OCI-LY3 (cell line): ENCODE results near the gene TOX3.

Source experiments
- H2AFZ ChIP-seq: fragments of 200-600, 300-600 bp; shearing (Covaris generic); 2 replicates; pipeline ENCODE4 v1.6.0; 2014; ENCODE audit warnings: antibody characterized with exemption, low read depth, low read length
- H3K27ac ChIP-seq: fragments of 200-600, 300-600 bp; sonication (generic); 2 replicates; pipeline ENCODE4 v1.5.1; 2014; ENCODE audit warnings: mild to moderate bottlenecking, low read length, moderate library complexity, mixed read lengths
- H3K27me3 ChIP-seq: fragments of 200-600, 300-600 bp; sonication (generic); 2 replicates; pipeline ENCODE4 v1.6.1; 2014; ENCODE audit warnings: low read depth, low read length, mixed read lengths
- H3K36me3 ChIP-seq: fragments of 200-600, 300-600 bp; sonication (generic); replicated peaks from 2 replicates; pipeline ENCODE3; 2014; ENCODE audit warnings: low read depth, low read length, mixed read lengths
- H3K4me1 ChIP-seq: fragments of 300-600, 200-600 bp; sonication (generic); 2 replicates; pipeline ENCODE4 v1.6.1; 2014; ENCODE audit warnings: low read length, mixed read lengths
- H3K4me2 ChIP-seq: fragments of 200-600, 300-600 bp; sonication (generic); 2 replicates; pipeline ENCODE4 v1.6.1; 2014; ENCODE audit warnings: low read length, mixed read lengths
- H3K4me3 ChIP-seq: fragments of 300-600, 200-600 bp; sonication (generic); 2 replicates; pipeline ENCODE4 v1.5.1; 2014; ENCODE audit warnings: antibody characterized with exemption, mild to moderate bottlenecking, low read length, moderate library complexity
- H3K79me2 ChIP-seq: fragments of 300-600, 200-600 bp; shearing (Covaris generic); 2 replicates; pipeline ENCODE4 v1.6.1; 2014; ENCODE audit warnings: mild to moderate bottlenecking, low read length, mixed read lengths
- H3K9ac ChIP-seq: fragments of 300-600, 200-600 bp; shearing (Covaris generic); 2 replicates; pipeline ENCODE4 v1.6.0; 2014; ENCODE audit warnings: mild to moderate bottlenecking, low read length, moderate library complexity
- H3K9me3 ChIP-seq: fragments of 200-600, 300-600 bp; shearing (Covaris generic); 2 replicates; pipeline ENCODE4 v1.6.1; 2014; ENCODE audit warnings: low read length, mixed read lengths; ENCODE audit not compliant: insufficient read depth
- H4K20me1 ChIP-seq: fragments of 200-600, 300-600 bp; sonication (generic); 2 replicates; pipeline ENCODE4 v1.6.1; 2016; ENCODE audit warnings: low read length, mixed read lengths; ENCODE audit not compliant: insufficient read depth
- EZH2phosphoT487 ChIP-seq: fragments of 200-600 bp; shearing (Covaris generic); IDR thresholded peaks from 2 replicates; pipeline ENCODE4 v1.6.1; 2018; ENCODE audit warnings: antibody characterized with exemption, mixed run types, low read depth
- TF ChIP-seq, protein P1 (sequence below): fragments of 200-600, 300-600 bp; sonication (generic); IDR thresholded peaks from 2 replicates; pipeline ENCODE4 v1.5.1; 2014; ENCODE audit warnings: antibody characterized with exemption, low read length, low read depth

Gene TOX3

DNA sequence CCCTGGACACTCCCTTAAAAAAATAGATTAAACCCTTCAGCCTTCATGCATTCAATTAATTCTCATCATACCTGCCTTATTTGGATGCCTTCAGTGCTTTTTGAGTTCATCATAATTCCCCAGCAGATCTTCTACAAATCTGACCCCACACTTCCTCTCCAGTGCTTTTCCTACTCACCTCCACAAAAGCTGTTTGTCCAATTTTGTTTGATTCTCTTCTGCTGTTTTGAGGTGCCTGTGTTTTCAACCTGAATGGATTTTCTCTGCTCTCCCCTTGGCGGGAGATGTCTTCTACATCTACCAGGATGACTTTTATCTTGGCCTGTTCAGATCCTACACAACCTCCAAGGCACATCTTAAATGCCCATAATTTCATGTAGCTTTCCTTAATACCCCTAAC is 112.7 kb downstream of the TOX3 start:
- H3K79me2 ChIP-seq: no peaks in the 10 kb centered on the region
- H4K20me1 ChIP-seq: no peaks in the 10 kb centered on the region
- no peak overlapping the region for H2AFZ ChIP-seq
- H3K9ac ChIP-seq: no peak overlapping the region
- no peaks in the 10 kb centered on the region for H3K9me3 ChIP-seq
- no peak overlapping the region for H3K4me3 ChIP-seq
- no peaks in the 10 kb centered on the region for H3K4me1 ChIP-seq
- no peaks in the 10 kb centered on the region for H3K27me3 ChIP-seq
- TF ChIP-seq, protein P1, sequence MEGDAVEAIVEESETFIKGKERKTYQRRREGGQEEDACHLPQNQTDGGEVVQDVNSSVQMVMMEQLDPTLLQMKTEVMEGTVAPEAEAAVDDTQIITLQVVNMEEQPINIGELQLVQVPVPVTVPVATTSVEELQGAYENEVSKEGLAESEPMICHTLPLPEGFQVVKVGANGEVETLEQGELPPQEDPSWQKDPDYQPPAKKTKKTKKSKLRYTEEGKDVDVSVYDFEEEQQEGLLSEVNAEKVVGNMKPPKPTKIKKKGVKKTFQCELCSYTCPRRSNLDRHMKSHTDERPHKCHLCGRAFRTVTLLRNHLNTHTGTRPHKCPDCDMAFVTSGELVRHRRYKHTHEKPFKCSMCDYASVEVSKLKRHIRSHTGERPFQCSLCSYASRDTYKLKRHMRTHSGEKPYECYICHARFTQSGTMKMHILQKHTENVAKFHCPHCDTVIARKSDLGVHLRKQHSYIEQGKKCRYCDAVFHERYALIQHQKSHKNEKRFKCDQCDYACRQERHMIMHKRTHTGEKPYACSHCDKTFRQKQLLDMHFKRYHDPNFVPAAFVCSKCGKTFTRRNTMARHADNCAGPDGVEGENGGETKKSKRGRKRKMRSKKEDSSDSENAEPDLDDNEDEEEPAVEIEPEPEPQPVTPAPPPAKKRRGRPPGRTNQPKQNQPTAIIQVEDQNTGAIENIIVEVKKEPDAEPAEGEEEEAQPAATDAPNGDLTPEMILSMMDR: no peak
- TF ChIP-seq EZH2phosphoT487: no peak
- no peaks in the 10 kb centered on the region for H3K36me3 ChIP-seq
- no peak overlapping the region for H3K4me2 ChIP-seq
- no peak overlapping the region for H3K27ac ChIP-seq

DNA sequence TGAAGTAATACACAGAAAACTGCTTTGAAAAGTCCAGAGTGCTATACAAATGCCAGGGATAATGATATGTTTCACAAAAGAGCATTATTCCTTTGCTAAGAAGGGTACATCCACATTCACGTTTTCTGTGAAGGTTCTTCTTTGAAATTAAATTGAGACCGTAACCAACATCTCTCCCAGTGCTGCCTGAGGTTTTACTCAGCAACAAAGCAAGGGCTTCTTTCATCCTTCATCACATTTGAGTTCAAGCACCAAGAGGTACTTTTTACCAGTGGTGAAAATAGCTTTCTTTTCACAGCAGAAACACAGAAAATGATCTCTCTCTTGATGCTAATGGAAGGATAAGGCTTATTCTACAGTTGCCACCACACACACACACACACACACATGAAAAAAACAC is 113.3 kb downstream of the TOX3 start:
- no peaks in the 10 kb centered on the region for H3K27me3 ChIP-seq
- H3K4me2 ChIP-seq: no peak overlapping the region
- H3K4me1 ChIP-seq: no peaks in the 10 kb centered on the region
- no peaks in the 10 kb centered on the region for H3K79me2 ChIP-seq
- no peaks in the 10 kb centered on the region for H3K9me3 ChIP-seq
- H4K20me1 ChIP-seq: no peaks in the 10 kb centered on the region
- H3K9ac ChIP-seq: no peak overlapping the region
- H3K27ac ChIP-seq: no peak overlapping the region
- no peak overlapping the region for H2AFZ ChIP-seq
- H3K36me3 ChIP-seq: no peaks in the 10 kb centered on the region
- H3K4me3 ChIP-seq: no peak overlapping the region
- TF ChIP-seq, protein P1: no peak
- no peak for TF ChIP-seq EZH2phosphoT487

DNA sequence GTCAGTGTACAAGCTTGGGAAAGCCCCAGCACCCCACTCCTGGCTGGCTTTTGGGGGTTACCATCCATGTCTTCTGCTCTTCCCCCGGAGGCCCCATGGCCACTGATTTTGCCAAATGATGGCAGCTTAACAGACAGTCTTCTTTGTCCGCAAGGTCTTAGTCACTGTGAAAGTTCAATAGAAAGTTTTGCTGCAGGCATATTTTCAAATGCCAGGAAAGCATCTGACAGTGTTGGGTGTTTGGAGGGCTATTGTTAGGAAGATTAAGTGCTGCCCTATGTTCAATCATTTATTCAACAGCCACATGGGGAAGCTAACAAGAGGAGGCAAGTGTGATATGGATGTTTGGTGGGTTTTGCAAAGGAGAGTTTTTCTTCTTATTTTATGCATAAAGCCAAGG is 122.4 kb downstream of the TOX3 start:
- no peak for TF ChIP-seq EZH2phosphoT487
- TF ChIP-seq, protein P1: no peak
- no peaks in the 10 kb centered on the region for H3K27me3 ChIP-seq
- no peak overlapping the region for H2AFZ ChIP-seq

DNA sequence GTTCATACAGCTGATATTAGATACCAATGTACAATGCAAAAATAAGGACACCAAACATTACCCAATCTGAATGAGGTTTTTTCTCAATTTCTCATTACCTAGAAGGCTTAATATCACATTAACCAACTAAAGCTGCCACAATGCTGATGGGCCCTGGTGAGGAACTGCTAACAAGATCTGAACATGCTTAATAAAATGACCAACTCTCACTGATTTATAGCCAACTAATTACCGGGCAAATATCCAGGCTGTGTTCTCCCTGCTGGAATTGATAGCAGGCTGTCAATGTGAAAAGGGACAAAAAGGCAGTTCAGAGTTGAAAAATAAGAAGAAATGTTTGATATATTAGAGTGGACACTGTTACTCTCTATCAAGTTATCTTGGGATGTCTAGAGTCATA is 124.6 kb downstream of the TOX3 start:
- H3K79me2 ChIP-seq: no peaks in the 10 kb centered on the region
- no peak overlapping the region for H3K4me2 ChIP-seq
- H3K27ac ChIP-seq: no peak overlapping the region
- TF ChIP-seq EZH2phosphoT487: no peak
- TF ChIP-seq, protein P1: no peak
- no peak overlapping the region for H3K4me3 ChIP-seq
- H3K9me3 ChIP-seq: no peaks in the 10 kb centered on the region
- no peaks in the 10 kb centered on the region for H3K4me1 ChIP-seq
- H2AFZ ChIP-seq: no peak overlapping the region
- H3K36me3 ChIP-seq: no peaks in the 10 kb centered on the region
- no peaks in the 10 kb centered on the region for H4K20me1 ChIP-seq
- H3K9ac ChIP-seq: no peak overlapping the region
- H3K27me3 ChIP-seq: no peaks in the 10 kb centered on the region

More for the DNA sequence above, 122.4 kb downstream of the TOX3 start:
- Histone ChIP-seq H3K9me3 (no peaks in the 10 kb centered on the region), H3K4me3 (no peak overlapping the region), H3K36me3 (no peaks in the 10 kb centered on the region), H4K20me1 (no peaks in the 10 kb centered on the region), H3K27ac (no peak overlapping the region), H3K79me2 (no peaks in the 10 kb centered on the region), H3K4me1 (no peaks in the 10 kb centered on the region), H3K9ac (no peak overlapping the region), H3K4me2 (no peak overlapping the region)
